Peyer's patch (tissue), 4 donors: ENCODE data around the gene GRAMD4.

Experiments used
- POLR2A ChIP-seq, 2 donors: fragments of 450-650 bp; IDR thresholded peaks; one replicate each; pipeline ENCODE4 v1.5.1; 2017; ENCODE audit warnings: antibody characterized with exemption in 2 of 2, mild to moderate bottlenecking in 2 of 2, moderate library complexity in 2 of 2
- TF ChIP-seq, protein P1 (sequence below), 6 experiments: fragments of 450-650 bp in 4 of 6; fragments of 200-600 bp in 2 of 6; sonication (generic) in 1 of 6; IDR thresholded peaks; one replicate each; pipeline ENCODE4 v1.5.1; 2017 to 2019; ENCODE audit warnings: antibody characterized with exemption in 6 of 6, mild to moderate bottlenecking in 3 of 6, moderate library complexity in 1 of 6

DNA sequence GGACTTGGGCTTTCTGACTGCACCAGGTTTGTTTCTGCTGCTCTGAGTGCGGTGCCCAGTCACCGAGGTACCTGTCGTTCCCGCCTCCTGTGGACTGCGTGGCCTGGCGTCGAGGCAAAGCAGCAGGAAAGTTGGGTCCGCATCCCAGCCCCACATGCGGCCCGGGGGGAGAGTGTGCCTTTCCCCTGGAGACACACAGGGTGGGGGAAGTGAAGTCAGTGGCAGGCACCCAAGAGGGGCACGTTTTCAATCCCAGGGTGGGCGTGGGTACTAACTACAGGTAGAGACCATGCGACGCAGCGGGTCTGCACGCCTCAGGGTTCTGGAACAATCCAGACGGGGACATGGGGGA, 25.3 kb upstream of the GRAMD4 start:
- TF ChIP-seq, protein P1, sequence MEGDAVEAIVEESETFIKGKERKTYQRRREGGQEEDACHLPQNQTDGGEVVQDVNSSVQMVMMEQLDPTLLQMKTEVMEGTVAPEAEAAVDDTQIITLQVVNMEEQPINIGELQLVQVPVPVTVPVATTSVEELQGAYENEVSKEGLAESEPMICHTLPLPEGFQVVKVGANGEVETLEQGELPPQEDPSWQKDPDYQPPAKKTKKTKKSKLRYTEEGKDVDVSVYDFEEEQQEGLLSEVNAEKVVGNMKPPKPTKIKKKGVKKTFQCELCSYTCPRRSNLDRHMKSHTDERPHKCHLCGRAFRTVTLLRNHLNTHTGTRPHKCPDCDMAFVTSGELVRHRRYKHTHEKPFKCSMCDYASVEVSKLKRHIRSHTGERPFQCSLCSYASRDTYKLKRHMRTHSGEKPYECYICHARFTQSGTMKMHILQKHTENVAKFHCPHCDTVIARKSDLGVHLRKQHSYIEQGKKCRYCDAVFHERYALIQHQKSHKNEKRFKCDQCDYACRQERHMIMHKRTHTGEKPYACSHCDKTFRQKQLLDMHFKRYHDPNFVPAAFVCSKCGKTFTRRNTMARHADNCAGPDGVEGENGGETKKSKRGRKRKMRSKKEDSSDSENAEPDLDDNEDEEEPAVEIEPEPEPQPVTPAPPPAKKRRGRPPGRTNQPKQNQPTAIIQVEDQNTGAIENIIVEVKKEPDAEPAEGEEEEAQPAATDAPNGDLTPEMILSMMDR (IDR thresholded peaks at IDR 0.05), result no peak
- no peak for TF ChIP-seq POLR2A (IDR thresholded peaks at IDR 0.05)
